CD1c-positive myeloid dendritic cell (primary cell): ENCODE measurements around the gene COPZ2.
A peak's percentile ranks its signal among the peaks of the same experiment; 100 is the strongest.

Experiments used
- DNase-seq: peaks from one replicate; pipeline ENCODE4 v3.0.0-alpha.2; 2016; ENCODE audit errors: extremely low spot score

The COPZ2 gene

GRCh38 chr17:47983492-47984223 lies 53.9 kb downstream of the COPZ2 start:
- DNase-seq, result peak; percentile 12

GRCh38 chr17:47982645-47983390 lies 54.8 kb downstream of the COPZ2 start:
- peak; percentile 64 for DNase-seq

DNA sequence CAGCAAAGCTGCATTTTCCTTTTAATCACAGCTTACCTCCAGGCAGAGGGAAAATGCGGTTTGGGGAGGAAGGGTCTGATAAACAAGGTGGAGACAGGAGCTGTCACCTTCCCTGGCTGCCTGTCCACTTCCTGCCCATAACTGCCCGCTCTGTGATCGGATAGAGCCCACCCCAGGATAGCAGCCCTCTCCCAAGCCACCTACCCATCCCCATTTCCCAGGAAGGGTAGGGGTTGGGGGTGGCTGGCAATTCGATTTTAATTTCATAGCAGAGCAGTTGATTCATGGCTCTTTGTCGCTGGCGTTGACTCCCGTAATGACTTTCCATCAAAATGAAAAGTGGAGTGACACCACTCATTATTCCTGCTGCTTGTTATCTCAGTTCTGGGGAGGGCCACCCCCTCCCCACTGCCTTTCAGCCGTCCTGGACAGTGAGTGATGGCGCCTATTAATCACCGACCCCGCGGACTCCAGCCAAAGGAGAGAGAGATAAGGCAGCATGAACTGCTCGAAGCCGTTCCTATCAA lies 55.4 kb downstream of the COPZ2 start:
- no peak for DNase-seq

- DNase-seq, result peak; percentile 29
Measured at GRCh38 chr17:47981462-47981861, 56.1 kb downstream of the COPZ2 start.

GRCh38 chr17:47980541-47980940 lies 57.1 kb downstream of the COPZ2 start:
- DNase-seq, result no peak

- DNase-seq, result peak; percentile 65
Measured at GRCh38 chr17:47978324-47978723, 59.3 kb downstream of the COPZ2 start.
